ENCODE data around the gene CCDC196. TPM values are rescaled to one million over a fixed set of nuclear protein-coding genes. Genes with fewer than 3 reads are reported as not detected.
"Not testable (repeated sequence)": the region's sequence is repeated elsewhere in the genome, so short reads cannot be mapped to it uniquely, and the experiment has no call there.

The CCDC196 gene
- total and polyA plus RNA-seq, 4 donors, result 0.23 TPM; not detected in 3

GRCh38 chr14:66490143-66491111 is 4.3 kb downstream of the CCDC196 start:
- no peaks in the 10 kb centered on the region for H3K4me1 ChIP-seq (ENCODE audit: control insufficient read depth, insufficient read depth, low read length)
- H3K4me3 ChIP-seq (ENCODE audit: low read depth, low read length), result no peak overlapping the region
- 93% methylated on average over 2 of the region's 3 CpGs for WGBS (ENCODE audit: insufficient coverage)
- no peaks in the 10 kb centered on the region for H3K9me3 ChIP-seq (ENCODE audit: control insufficient read depth, insufficient read depth, low read length)
- no peaks in the 10 kb centered on the region for H3K27me3 ChIP-seq (ENCODE audit: control insufficient read depth, insufficient read depth, low read length)
- DNase-seq (ENCODE audit: low read depth in 4 of 6, low spot score in 6 of 6), result no peak
- H3K36me3 ChIP-seq (ENCODE audit: control insufficient read depth, insufficient read depth, low read length), result no peaks in the 10 kb centered on the region
- H3K27ac ChIP-seq (ENCODE audit: low read depth, low read length), result no peak overlapping the region

DNA sequence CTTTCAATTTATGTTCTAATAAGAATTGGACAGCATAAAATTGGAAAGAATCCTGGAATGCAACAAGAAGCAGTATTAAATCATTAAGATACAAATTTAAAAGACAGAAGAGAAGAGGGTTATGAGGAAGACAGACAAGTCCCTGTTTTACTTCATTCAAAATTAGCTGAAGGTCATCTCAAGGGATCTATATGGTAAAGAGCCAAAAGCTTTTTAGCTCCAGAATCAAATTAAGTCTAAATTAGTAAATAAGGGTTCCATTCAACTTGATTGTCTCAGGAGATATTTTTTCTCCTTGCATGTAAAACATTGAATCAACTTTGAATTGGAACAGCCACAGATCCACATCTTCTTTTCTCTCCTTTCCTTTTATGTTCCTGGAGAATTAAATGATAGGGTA is 7.6 kb downstream of the CCDC196 start:
- Histone ChIP-seq H3K4me3 (ENCODE audit: low read depth, low read length) (no peak overlapping the region), H3K27me3 (ENCODE audit: control insufficient read depth, insufficient read depth, low read length) (no peaks in the 10 kb centered on the region), H3K27ac (ENCODE audit: low read depth, low read length) (no peak overlapping the region), H3K9me3 (ENCODE audit: control insufficient read depth, insufficient read depth, low read length) (no peaks in the 10 kb centered on the region), H3K36me3 (ENCODE audit: control insufficient read depth, insufficient read depth, low read length) (no peaks in the 10 kb centered on the region), H3K4me1 (ENCODE audit: control insufficient read depth, insufficient read depth, low read length) (no peaks in the 10 kb centered on the region)
- peak in 1 of 6 donors; percentile 53 for DNase-seq (ENCODE audit: low read depth in 4 of 6, low spot score in 6 of 6)

DNA sequence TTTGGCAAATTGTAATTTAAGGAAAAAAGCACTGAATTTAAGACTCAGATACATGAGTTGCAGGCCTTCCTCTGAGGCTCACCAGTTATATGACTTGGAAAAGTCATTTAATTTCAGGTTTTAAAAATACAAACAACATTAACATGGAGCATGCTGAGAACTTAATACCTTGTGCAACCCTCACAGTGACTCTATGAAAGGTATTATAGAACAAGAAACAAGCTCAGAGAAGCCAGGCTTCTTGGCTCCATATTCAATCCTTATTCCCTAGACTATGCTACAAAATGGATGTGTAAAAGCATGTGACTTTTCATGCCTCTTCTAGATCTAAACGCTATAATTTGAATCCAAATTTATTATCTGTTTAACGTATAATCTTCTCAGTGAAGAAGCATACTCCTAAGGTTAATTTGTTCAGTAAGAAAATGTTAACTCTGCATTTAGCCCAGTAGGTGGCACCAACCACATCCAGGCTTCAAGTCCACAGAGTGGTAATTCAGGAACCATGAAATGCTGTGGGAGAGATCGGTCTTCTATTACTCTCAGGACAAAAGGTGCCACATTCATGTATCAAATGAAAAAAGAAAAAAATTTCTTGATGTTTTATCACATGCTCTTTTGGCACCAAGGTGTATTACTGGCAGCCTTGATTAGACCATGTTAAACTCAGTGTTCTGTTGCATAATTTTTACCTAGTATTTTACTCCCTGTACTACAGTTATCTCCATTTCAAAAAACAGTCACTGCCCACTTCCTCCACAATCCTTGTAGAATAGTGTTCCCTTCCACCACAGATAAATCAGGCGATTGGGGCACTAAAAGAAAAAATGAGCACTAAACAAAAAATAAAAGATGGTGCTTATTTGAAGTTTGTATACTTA is 9.3 kb downstream of the CCDC196 start:
- no peaks in the 10 kb centered on the region for H3K9me3 ChIP-seq (ENCODE audit: control insufficient read depth, insufficient read depth, low read length)
- peak in 5 of 6 donors; percentile 47 to 94 (median 67) for DNase-seq (ENCODE audit: low read depth in 4 of 6, low spot score in 6 of 6)
- H3K36me3 ChIP-seq (ENCODE audit: control insufficient read depth, insufficient read depth, low read length), result no peaks in the 10 kb centered on the region
- H3K27ac ChIP-seq (ENCODE audit: low read depth, low read length), result no peak overlapping the region
- no CpG with 5 or more reads among the region's 4 CpGs for WGBS (ENCODE audit: insufficient coverage)
- no peaks in the 10 kb centered on the region for H3K27me3 ChIP-seq (ENCODE audit: control insufficient read depth, insufficient read depth, low read length)
- H3K4me1 ChIP-seq (ENCODE audit: control insufficient read depth, insufficient read depth, low read length), result no peaks in the 10 kb centered on the region
- no peak overlapping the region for H3K4me3 ChIP-seq (ENCODE audit: low read depth, low read length)

DNA sequence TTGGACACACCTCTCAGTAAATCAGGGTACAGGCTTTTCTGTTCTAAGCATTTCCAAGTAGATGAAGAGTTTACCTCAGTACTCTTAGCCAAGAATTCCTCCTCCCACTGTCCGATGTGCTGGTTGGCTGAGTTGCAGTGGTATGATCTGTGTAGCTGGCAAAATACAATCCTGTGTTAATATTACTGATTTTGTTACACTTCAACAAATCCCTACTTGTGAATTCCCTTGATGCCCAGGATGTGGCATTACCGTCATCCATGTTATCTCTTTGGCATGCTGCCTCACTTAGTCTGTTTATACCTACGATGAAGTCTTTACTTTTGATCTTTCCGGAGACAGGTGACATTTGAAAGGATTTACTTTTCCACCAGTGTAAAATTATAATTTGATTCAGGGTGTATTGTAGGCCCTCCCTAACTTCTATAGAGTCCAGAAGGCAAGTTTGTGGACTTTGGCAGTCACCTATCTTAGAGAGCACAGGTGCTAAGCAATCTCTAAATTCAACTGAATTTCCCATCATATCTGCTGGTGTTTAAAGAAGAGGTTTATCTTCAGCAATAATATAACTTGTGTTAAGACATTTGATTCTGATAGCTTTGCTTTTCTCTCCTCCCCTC is 10.1 kb downstream of the CCDC196 start:
- H3K27ac ChIP-seq (ENCODE audit: low read depth, low read length), result no peak overlapping the region
- H3K9me3 ChIP-seq (ENCODE audit: control insufficient read depth, insufficient read depth, low read length), result no peaks in the 10 kb centered on the region
- no peak overlapping the region for H3K4me3 ChIP-seq (ENCODE audit: low read depth, low read length)
- WGBS (ENCODE audit: insufficient coverage), result 80% methylated on average over 1 of the region's 4 CpGs
- DNase-seq (ENCODE audit: low read depth in 4 of 6, low spot score in 6 of 6), result no peak
- H3K4me1 ChIP-seq (ENCODE audit: control insufficient read depth, insufficient read depth, low read length), result no peaks in the 10 kb centered on the region
- no peaks in the 10 kb centered on the region for H3K27me3 ChIP-seq (ENCODE audit: control insufficient read depth, insufficient read depth, low read length)
- no peaks in the 10 kb centered on the region for H3K36me3 ChIP-seq (ENCODE audit: control insufficient read depth, insufficient read depth, low read length)

DNA sequence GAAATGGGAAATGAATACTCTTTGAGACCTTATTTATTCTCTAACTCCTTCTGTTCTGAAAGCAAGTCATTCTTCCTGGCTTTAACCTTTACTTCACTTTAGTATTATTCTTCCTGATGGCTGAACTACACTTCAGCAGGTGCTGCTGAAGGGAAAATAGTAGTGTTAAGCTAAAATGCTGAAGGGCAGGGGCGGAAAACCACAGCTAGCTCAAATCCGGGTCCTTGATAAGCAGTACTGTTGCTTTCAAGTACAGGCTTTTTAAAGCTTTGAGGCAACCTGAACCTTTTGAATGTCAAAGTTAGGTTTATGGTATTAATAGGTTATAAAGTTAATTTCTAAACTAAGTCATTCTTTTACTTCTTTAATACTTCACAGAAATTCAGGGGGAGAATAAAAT is 10.7 kb downstream of the CCDC196 start:
- Histone ChIP-seq H3K4me1 (ENCODE audit: control insufficient read depth, insufficient read depth, low read length) (no peaks in the 10 kb centered on the region), H3K27ac (ENCODE audit: low read depth, low read length) (no peak overlapping the region), H3K27me3 (ENCODE audit: control insufficient read depth, insufficient read depth, low read length) (no peaks in the 10 kb centered on the region), H3K9me3 (ENCODE audit: control insufficient read depth, insufficient read depth, low read length) (no peaks in the 10 kb centered on the region), H3K36me3 (ENCODE audit: control insufficient read depth, insufficient read depth, low read length) (no peaks in the 10 kb centered on the region), H3K4me3 (ENCODE audit: low read depth, low read length) (no peak overlapping the region)
- WGBS (ENCODE audit: insufficient coverage), result no CpG with 5 or more reads among the region's 2 CpGs
- no peak for DNase-seq (ENCODE audit: low read depth in 4 of 6, low spot score in 6 of 6)

DNA sequence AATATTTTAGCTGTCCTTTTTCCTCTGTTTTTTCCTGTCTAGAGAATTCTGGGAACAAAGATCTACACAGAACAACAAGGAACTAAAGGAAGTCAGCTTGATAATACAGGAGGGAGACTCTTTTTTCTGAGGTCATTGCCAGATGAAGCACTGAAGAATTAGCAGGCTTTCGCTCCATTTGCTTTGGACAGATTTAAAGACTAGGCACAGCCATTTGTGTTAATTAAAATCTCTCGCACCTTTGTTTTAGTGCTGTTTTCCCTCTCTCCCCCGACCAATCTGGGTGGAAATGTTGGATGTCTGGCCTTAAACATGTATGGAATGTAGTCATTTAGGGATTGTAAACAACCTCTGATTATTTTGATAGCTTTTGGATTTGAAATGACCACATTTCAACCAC is 12.1 kb downstream of the CCDC196 start:
- H3K4me1 ChIP-seq (ENCODE audit: control insufficient read depth, insufficient read depth, low read length), result no peaks in the 10 kb centered on the region
- H3K27ac ChIP-seq (ENCODE audit: low read depth, low read length), result no peak overlapping the region

GRCh38 chr14:66501592-66501991 is 15.4 kb downstream of the CCDC196 start:
- no peaks in the 10 kb centered on the region for H3K36me3 ChIP-seq (ENCODE audit: control insufficient read depth, insufficient read depth, low read length)
- peaks cover 1% of the 10 kb centered on the region for H3K4me1 ChIP-seq (ENCODE audit: control insufficient read depth, insufficient read depth, low read length)
- H3K27ac ChIP-seq (ENCODE audit: low read depth, low read length), result no peak overlapping the region
- no peaks in the 10 kb centered on the region for H3K27me3 ChIP-seq (ENCODE audit: control insufficient read depth, insufficient read depth, low read length)
- no CpG with 5 or more reads among the region's 4 CpGs for WGBS (ENCODE audit: insufficient coverage)
- no peaks in the 10 kb centered on the region for H3K9me3 ChIP-seq (ENCODE audit: control insufficient read depth, insufficient read depth, low read length)
- no peak for DNase-seq (ENCODE audit: low read depth in 4 of 6, low spot score in 6 of 6)
- H3K4me3 ChIP-seq (ENCODE audit: low read depth, low read length), result no peak overlapping the region

More for the DNA sequence above, 12.1 kb downstream of the CCDC196 start:
- H3K27me3 ChIP-seq (ENCODE audit: control insufficient read depth, insufficient read depth, low read length), result no peaks in the 10 kb centered on the region
- no peaks in the 10 kb centered on the region for H3K9me3 ChIP-seq (ENCODE audit: control insufficient read depth, insufficient read depth, low read length)
- no CpG with 5 or more reads among the region's 3 CpGs for WGBS (ENCODE audit: insufficient coverage)
- no peaks in the 10 kb centered on the region for H3K36me3 ChIP-seq (ENCODE audit: control insufficient read depth, insufficient read depth, low read length)
- H3K4me3 ChIP-seq (ENCODE audit: low read depth, low read length), result no peak overlapping the region
- peak in 2 of 6 donors; percentile 4 to 69 for DNase-seq (ENCODE audit: low read depth in 4 of 6, low spot score in 6 of 6)

GRCh38 chr14:66502836-66503235 is 16.7 kb downstream of the CCDC196 start:
- not testable (repeated sequence) for H3K4me3 ChIP-seq (ENCODE audit: low read depth, low read length); H3K27me3 ChIP-seq (ENCODE audit: control insufficient read depth, insufficient read depth, low read length); H3K9me3 ChIP-seq (ENCODE audit: control insufficient read depth, insufficient read depth, low read length); H3K36me3 ChIP-seq (ENCODE audit: control insufficient read depth, insufficient read depth, low read length); H3K4me1 ChIP-seq (ENCODE audit: control insufficient read depth, insufficient read depth, low read length); H3K27ac ChIP-seq (ENCODE audit: low read depth, low read length); DNase-seq (ENCODE audit: low read depth in 4 of 6, low spot score in 6 of 6)
- WGBS (ENCODE audit: insufficient coverage), result 100% methylated on average over 3 of the region's 5 CpGs

GRCh38 chr14:66503532-66503931 is 17.4 kb downstream of the CCDC196 start:
- Histone ChIP-seq H3K36me3 (ENCODE audit: control insufficient read depth, insufficient read depth, low read length) (no peaks in the 10 kb centered on the region), H3K9me3 (ENCODE audit: control insufficient read depth, insufficient read depth, low read length) (no peaks in the 10 kb centered on the region), H3K4me1 (ENCODE audit: control insufficient read depth, insufficient read depth, low read length) (peaks cover 4% of the 10 kb centered on the region), H3K4me3 (ENCODE audit: low read depth, low read length) (no peak overlapping the region), H3K27me3 (ENCODE audit: control insufficient read depth, insufficient read depth, low read length) (no peaks in the 10 kb centered on the region), H3K27ac (ENCODE audit: low read depth, low read length) (no peak overlapping the region)
- 67% methylated on average over 1 of the region's 1 CpG for WGBS (ENCODE audit: insufficient coverage)
- DNase-seq (ENCODE audit: low read depth in 4 of 6, low spot score in 6 of 6), result peak in 1 of 6 donors; percentile 3

Data from spinal cord (tissue), 10 donors.